HFF-Myc (cell line): ENCODE measurements around the gene HMGN4.

Experiments used
- DNase-seq: peaks from one replicate; pipeline ENCODE4 v3.0.0-alpha.2; 2011; ENCODE audit warnings: low read depth; ENCODE audit errors: extremely low read depth
- H3K4me3 ChIP-seq: replicated peaks from 2 replicates; pipeline ENCODE4 v1.5.1; 2011; ENCODE audit warnings: low read depth, mild to moderate bottlenecking, control low read depth, low read length
- CTCF ChIP-seq: IDR thresholded peaks from 2 replicates; pipeline ENCODE4 v1.5.1; 2012; ENCODE audit warnings: mild to moderate bottlenecking, low read depth, low read length, control low read depth; ENCODE audit errors: missing control alignments

Gene HMGN4

GRCh38 chr6:26553264-26553634 is 15.1 kb downstream of the HMGN4 start:
- H3K4me3 ChIP-seq = peak overlapping the region; percentile 58
- DNase-seq = no peak
- TF ChIP-seq CTCF = no peak

GRCh38 chr6:26553635-26554446 is 15.7 kb downstream of the HMGN4 start:
- DNase-seq = peak; percentile 77
- no peak for TF ChIP-seq CTCF
- peak overlapping the region; percentile 58 for H3K4me3 ChIP-seq

GRCh38 chr6:26554447-26554696 is 16.2 kb downstream of the HMGN4 start:
- TF ChIP-seq CTCF = no peak
- DNase-seq = no peak
- H3K4me3 ChIP-seq = peak overlapping the region; percentile 58

- no peak for DNase-seq
- TF ChIP-seq CTCF = no peak
- H3K4me3 ChIP-seq = peak overlapping the region; percentile 58
Measured at GRCh38 chr6:26554697-26555504, 16.7 kb downstream of the HMGN4 start.

GRCh38 chr6:26555505-26556262 is 17.5 kb downstream of the HMGN4 start:
- no peak for TF ChIP-seq CTCF
- peak overlapping the region; percentile 58 for H3K4me3 ChIP-seq
- DNase-seq = no peak

- peak overlapping the region; percentile 58 for H3K4me3 ChIP-seq
- no peak for TF ChIP-seq CTCF
- peak; percentile 98 for DNase-seq
Measured at GRCh38 chr6:26556263-26557070, 18.3 kb downstream of the HMGN4 start.
